ENCODE measurements around the gene MAGI1. TPM values are rescaled to one million over a fixed set of nuclear protein-coding genes. Genes with fewer than 3 reads are reported as not detected.

Gene MAGI1
- total RNA-seq, 4 donors from 2014 or later, result 17.2 to 40.8 (median 28.1) TPM

DNA sequence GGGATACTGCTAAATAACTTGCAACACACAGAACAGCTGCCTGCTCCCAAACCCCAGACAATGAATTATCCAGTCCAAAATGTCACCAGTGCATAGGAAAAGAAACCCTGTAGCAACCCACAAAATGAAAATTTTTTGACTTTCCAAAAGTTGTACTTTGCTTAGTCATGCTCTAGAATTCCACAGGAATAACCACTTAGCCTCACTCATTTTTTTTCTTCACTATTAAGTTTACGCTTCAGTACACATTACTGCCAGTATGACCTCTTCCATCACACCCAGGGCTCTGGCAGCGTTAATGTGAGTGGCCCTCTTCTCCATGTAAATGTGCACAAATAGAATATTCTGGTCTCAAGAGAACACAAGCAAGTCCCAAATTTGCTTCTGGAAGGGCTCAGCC lies 259.8 kb downstream of the MAGI1 start:
- H3K27me3 ChIP-seq, result no peaks in the 10 kb centered on the region
- H3K4me1 ChIP-seq, result no peaks in the 10 kb centered on the region
- WGBS, 2 donors (ENCODE audit: low coverage in 1 of 2), result 69% methylated on average over 2 of the region's 2 CpGs; no CpG with 5 or more reads in 1 of the 2 donors
- no peak overlapping the region for H3K27ac ChIP-seq
- H3K4me3 ChIP-seq, result no peak overlapping the region
- H3K9me3 ChIP-seq, result no peaks in the 10 kb centered on the region
- TF ChIP-seq, protein P1, sequence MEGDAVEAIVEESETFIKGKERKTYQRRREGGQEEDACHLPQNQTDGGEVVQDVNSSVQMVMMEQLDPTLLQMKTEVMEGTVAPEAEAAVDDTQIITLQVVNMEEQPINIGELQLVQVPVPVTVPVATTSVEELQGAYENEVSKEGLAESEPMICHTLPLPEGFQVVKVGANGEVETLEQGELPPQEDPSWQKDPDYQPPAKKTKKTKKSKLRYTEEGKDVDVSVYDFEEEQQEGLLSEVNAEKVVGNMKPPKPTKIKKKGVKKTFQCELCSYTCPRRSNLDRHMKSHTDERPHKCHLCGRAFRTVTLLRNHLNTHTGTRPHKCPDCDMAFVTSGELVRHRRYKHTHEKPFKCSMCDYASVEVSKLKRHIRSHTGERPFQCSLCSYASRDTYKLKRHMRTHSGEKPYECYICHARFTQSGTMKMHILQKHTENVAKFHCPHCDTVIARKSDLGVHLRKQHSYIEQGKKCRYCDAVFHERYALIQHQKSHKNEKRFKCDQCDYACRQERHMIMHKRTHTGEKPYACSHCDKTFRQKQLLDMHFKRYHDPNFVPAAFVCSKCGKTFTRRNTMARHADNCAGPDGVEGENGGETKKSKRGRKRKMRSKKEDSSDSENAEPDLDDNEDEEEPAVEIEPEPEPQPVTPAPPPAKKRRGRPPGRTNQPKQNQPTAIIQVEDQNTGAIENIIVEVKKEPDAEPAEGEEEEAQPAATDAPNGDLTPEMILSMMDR (IDR thresholded peaks at IDR 0.05), result no peak
- no peak for TF ChIP-seq POLR2AphosphoS5 (IDR thresholded peaks at IDR 0.05)
- no peak for TF ChIP-seq POLR2A (IDR thresholded peaks at IDR 0.05)
- TF ChIP-seq EP300 (IDR thresholded peaks at IDR 0.05), result no peak
- no peaks in the 10 kb centered on the region for H3K36me3 ChIP-seq
- ATAC-seq, result no peak

GRCh38 chr3:65777050-65777449 lies 261.7 kb downstream of the MAGI1 start:
- H3K27me3 ChIP-seq, result no peaks in the 10 kb centered on the region
- ATAC-seq, result no peak
- TF ChIP-seq, protein P1 (IDR thresholded peaks at IDR 0.05), result no peak
- TF ChIP-seq POLR2AphosphoS5 (IDR thresholded peaks at IDR 0.05) (no peak), EP300 (IDR thresholded peaks at IDR 0.05) (no peak), POLR2A (IDR thresholded peaks at IDR 0.05) (no peak)
- WGBS, 2 donors (ENCODE audit: low coverage in 1 of 2), result 84 to 86% methylated on average over 3 of the region's 3 CpGs
- no peaks in the 10 kb centered on the region for H3K4me1 ChIP-seq
- H3K4me3 ChIP-seq, result no peak overlapping the region
- no peaks in the 10 kb centered on the region for H3K36me3 ChIP-seq
- H3K9me3 ChIP-seq, result no peaks in the 10 kb centered on the region
- no peak overlapping the region for H3K27ac ChIP-seq

- 51 to 71% methylated on average over 5 to 6 of the region's 6 CpGs for WGBS, 2 donors (ENCODE audit: low coverage in 1 of 2)
- no peaks in the 10 kb centered on the region for H3K36me3 ChIP-seq
- TF ChIP-seq POLR2A (IDR thresholded peaks at IDR 0.05) (no peak), POLR2AphosphoS5 (IDR thresholded peaks at IDR 0.05) (no peak), EP300 (IDR thresholded peaks at IDR 0.05) (no peak)
- TF ChIP-seq, protein P1 (IDR thresholded peaks at IDR 0.05), result no peak
- H3K4me1 ChIP-seq, result no peaks in the 10 kb centered on the region
- no peak for ATAC-seq
- no peak overlapping the region for H3K27ac ChIP-seq
- H3K9me3 ChIP-seq, result no peaks in the 10 kb centered on the region
- H3K27me3 ChIP-seq, result no peaks in the 10 kb centered on the region
- no peak overlapping the region for H3K4me3 ChIP-seq
Observed at GRCh38 chr3:65776494-65776893, 262.2 kb downstream of the MAGI1 start.

DNA sequence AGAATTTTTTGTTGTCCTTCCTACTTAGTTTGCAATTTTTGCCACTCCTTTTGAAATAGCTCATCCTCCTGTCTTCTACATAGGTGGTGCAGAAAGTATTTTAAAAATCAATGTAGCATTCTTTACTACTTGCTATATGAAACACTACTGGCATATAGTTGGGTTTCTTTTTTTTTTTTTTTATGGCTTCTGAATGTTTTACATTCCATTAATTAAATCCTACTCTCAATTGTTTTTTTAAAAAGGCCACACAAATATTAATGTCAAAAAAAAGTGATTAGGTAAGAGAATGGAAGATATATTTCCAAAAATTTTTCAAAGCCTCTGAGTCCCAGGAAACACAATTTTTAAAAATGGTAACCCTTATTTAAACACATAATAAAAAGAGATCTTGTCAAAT lies 262.6 kb downstream of the MAGI1 start:
- no peak for ATAC-seq
- Histone ChIP-seq H3K27me3 (no peaks in the 10 kb centered on the region), H3K4me3 (no peak overlapping the region), H3K9me3 (no peaks in the 10 kb centered on the region), H3K27ac (no peak overlapping the region), H3K4me1 (no peaks in the 10 kb centered on the region), H3K36me3 (no peaks in the 10 kb centered on the region)
- TF ChIP-seq, protein P1 (IDR thresholded peaks at IDR 0.05), result no peak
- TF ChIP-seq POLR2AphosphoS5 (IDR thresholded peaks at IDR 0.05) (no peak), POLR2A (IDR thresholded peaks at IDR 0.05) (no peak)

DNA sequence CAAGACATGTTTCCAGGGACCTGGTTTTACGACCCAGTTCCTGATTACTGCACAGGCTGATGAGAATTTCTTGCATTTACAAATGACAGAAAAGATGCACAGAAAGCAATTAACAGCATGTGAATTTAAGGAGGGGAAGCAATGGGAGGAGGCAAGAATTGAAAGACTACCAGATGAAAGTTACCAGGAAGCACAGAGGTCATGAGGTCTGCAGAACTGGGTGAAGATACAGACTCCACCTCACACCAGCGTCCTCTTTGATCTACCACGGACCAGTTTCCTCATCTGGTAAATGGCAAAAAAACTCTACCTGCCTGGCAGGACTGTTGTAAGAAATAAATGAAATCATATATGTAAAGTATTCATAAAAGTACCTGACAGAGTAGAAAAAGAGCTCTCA lies 266.0 kb downstream of the MAGI1 start:
- no peaks in the 10 kb centered on the region for H3K27me3 ChIP-seq
- no peaks in the 10 kb centered on the region for H3K9me3 ChIP-seq
- WGBS, 2 donors (ENCODE audit: low coverage in 1 of 2), result 83% methylated on average over 3 of the region's 3 CpGs; no CpG with 5 or more reads in 1 of the 2 donors
- no peak for ATAC-seq
- no peaks in the 10 kb centered on the region for H3K4me1 ChIP-seq
- TF ChIP-seq, protein P1 (IDR thresholded peaks at IDR 0.05), result no peak
- TF ChIP-seq POLR2A (IDR thresholded peaks at IDR 0.05) (no peak), POLR2AphosphoS5 (IDR thresholded peaks at IDR 0.05) (no peak), EP300 (IDR thresholded peaks at IDR 0.05) (no peak)
- no peak overlapping the region for H3K27ac ChIP-seq
- no peaks in the 10 kb centered on the region for H3K36me3 ChIP-seq
- no peak overlapping the region for H3K4me3 ChIP-seq
